WTC11 (cell line): ENCODE data around the gene PRPF6. TPM values are rescaled to one million over a fixed set of nuclear protein-coding genes. Genes with fewer than 3 reads are reported as not detected.

Experiments used
- ATAC-seq: fragments of 200-7000 bp; cut with Tn5 transposase; 2 replicates; pipeline ENCODE4 v1.10.0; 2021; ENCODE audit warnings: mild to moderate bottlenecking, moderate library complexity
- CTCF ChIA-PET: fragments of 300-600 bp; sonication (Branson Sonifier 250); formaldehyde crosslinking; loops from one replicate; lab custom pipeline; 2021; ENCODE audit warnings: antibody characterized with exemption; lab: Charles Lee
- POLR2A ChIA-PET: fragments of 350-600 bp; sonication (Branson Sonifier 250); formaldehyde crosslinking; loops from one replicate; lab custom pipeline; 2021; ENCODE audit warnings: antibody characterized with exemption; lab: Charles Lee
- DNase-seq: peaks from one replicate; pipeline ENCODE4 v3.0.0; 2021; ENCODE audit warnings: low spot score
- H3K27ac Mint-ChIP-seq: 2 replicates; pipeline ENCODE4 v1.8.0; 2021; ENCODE audit warnings: mixed read lengths
- H3K27me3 Mint-ChIP-seq: 2 replicates; pipeline ENCODE4 v1.8.0; 2021; ENCODE audit warnings: low read depth, mild to moderate bottlenecking, moderate library complexity, mixed read lengths
- H3K36me3 Mint-ChIP-seq: 2 replicates; pipeline ENCODE4 v1.8.0; 2021; ENCODE audit warnings: mixed read lengths
- H3K4me1 Mint-ChIP-seq: 2 replicates; pipeline ENCODE4 v1.8.0; 2022; ENCODE audit warnings: mixed read lengths
- H3K4me3 Mint-ChIP-seq: 2 replicates; pipeline ENCODE4 v1.8.0; 2021; ENCODE audit warnings: mild to moderate bottlenecking, moderate library complexity, mixed read lengths
- H3K9me3 Mint-ChIP-seq: 2 replicates; pipeline ENCODE4 v1.8.0; 2021; ENCODE audit warnings: mixed read lengths
- ATF1 ChIP-seq: sonication (generic); formaldehyde crosslinking; IDR thresholded peaks from 2 replicates; pipeline ENCODE4 v1.8.1; 2023; ENCODE audit warnings: mild to moderate bottlenecking, moderate library complexity, missing genetic modification reagents
- FOXJ3 ChIP-seq: sonication (generic); formaldehyde crosslinking; IDR thresholded peaks from 2 replicates; pipeline ENCODE4 v1.9.0; 2021; ENCODE audit warnings: missing genetic modification reagents, mild to moderate bottlenecking, borderline replicate concordance
- GRHL2 ChIP-seq: fragments of 250-450 bp; sonication (Bioruptor Pico); IDR thresholded peaks from 2 replicates; pipeline ENCODE4 v1.8.0; 2022; ENCODE audit warnings: mild to moderate bottlenecking, moderate library complexity; ENCODE audit not compliant: insufficient replicate concordance, severe bottlenecking
- IRF2 ChIP-seq: sonication (generic); formaldehyde crosslinking; IDR thresholded peaks from 2 replicates; pipeline ENCODE4 v1.8.0; 2022; ENCODE audit warnings: low read depth, missing genetic modification reagents, borderline replicate concordance
- KAT7 ChIP-seq: sonication (generic); formaldehyde crosslinking; IDR thresholded peaks from 2 replicates; pipeline ENCODE4 v1.8.1; 2023; ENCODE audit warnings: missing genetic modification reagents, mild to moderate bottlenecking, borderline replicate concordance
- NFYB ChIP-seq: sonication (generic); formaldehyde crosslinking; conservative IDR thresholded peaks from 2 replicates; pipeline ENCODE4 v1.8.0; 2022; ENCODE audit warnings: low read depth, missing genetic modification reagents
- SMAD3 ChIP-seq: sonication (generic); formaldehyde crosslinking; IDR thresholded peaks from 2 replicates; pipeline ENCODE4 v1.8.0; 2022; ENCODE audit warnings: missing genetic modification reagents, mild to moderate bottlenecking, borderline replicate concordance
- SOX15 ChIP-seq: fragments of 250-450 bp; sonication (Bioruptor Pico); IDR thresholded peaks from 2 replicates; pipeline ENCODE4 v1.9.0; 2021; ENCODE audit warnings: mild to moderate bottlenecking
- SP1 ChIP-seq: sonication (generic); formaldehyde crosslinking; conservative IDR thresholded peaks from 2 replicates; pipeline ENCODE4 v1.8.1; 2022; ENCODE audit warnings: missing genetic modification reagents
- TCF7 ChIP-seq: sonication (generic); formaldehyde crosslinking; IDR thresholded peaks from 2 replicates; pipeline ENCODE4 v1.8.0; 2022; ENCODE audit warnings: mild to moderate bottlenecking, low read depth, missing genetic modification reagents, moderate library complexity
- TEAD1 ChIP-seq: sonication (generic); formaldehyde crosslinking; IDR thresholded peaks from 2 replicates; pipeline ENCODE4 v1.8.0; 2022; ENCODE audit warnings: mild to moderate bottlenecking, missing genetic modification reagents
- ZBTB21 ChIP-seq: sonication (generic); formaldehyde crosslinking; IDR thresholded peaks from 2 replicates; pipeline ENCODE4 v1.8.1; 2023; ENCODE audit warnings: mild to moderate bottlenecking, missing genetic modification reagents, borderline replicate concordance
- ZNF263 ChIP-seq: sonication (generic); formaldehyde crosslinking; IDR thresholded peaks from 2 replicates; pipeline ENCODE4 v1.8.1; 2022; ENCODE audit warnings: low read depth, mild to moderate bottlenecking, moderate library complexity, missing genetic modification reagents
- ZNF396 ChIP-seq: fragments of 250-450 bp; sonication (Bioruptor Pico); IDR thresholded peaks from 2 replicates; pipeline ENCODE4 v1.8.0; 2021; ENCODE audit warnings: mild to moderate bottlenecking, moderate library complexity, borderline replicate concordance
- ZNF671 ChIP-seq: fragments of 250-450 bp; sonication (Bioruptor Pico); IDR thresholded peaks from 2 replicates; pipeline ENCODE4 v1.8.0; 2021; ENCODE audit warnings: mild to moderate bottlenecking
- total RNA-seq: library from RNA; stranded (reverse); gene quantifications from 3 replicates; pipeline ENCODE4 v1.2.3, GENCODE V29; 2021
- TF ChIP-seq, protein P1 (sequence below): sonication (generic); formaldehyde crosslinking; IDR thresholded peaks from 2 replicates; pipeline ENCODE4 v1.8.1; 2022; ENCODE audit warnings: mild to moderate bottlenecking, moderate library complexity, missing genetic modification reagents
- TF ChIP-seq, protein P2 (sequence below): sonication (generic); formaldehyde crosslinking; IDR thresholded peaks from 2 replicates; pipeline ENCODE4 v1.8.0; 2023; ENCODE audit warnings: mild to moderate bottlenecking, missing genetic modification reagents
- TF ChIP-seq, protein P3 (sequence below): sonication (generic); formaldehyde crosslinking; IDR thresholded peaks from 2 replicates; pipeline ENCODE4 v1.8.1; 2022; ENCODE audit warnings: low read depth, mild to moderate bottlenecking, moderate library complexity, missing genetic modification reagents, borderline replicate concordance
- TF ChIP-seq, protein P4 (sequence below): sonication (generic); formaldehyde crosslinking; IDR thresholded peaks from 2 replicates; pipeline ENCODE4 v1.8.1; 2023; ENCODE audit warnings: mild to moderate bottlenecking, missing genetic modification reagents
- TF ChIP-seq, protein P5 (sequence below): sonication (generic); formaldehyde crosslinking; IDR thresholded peaks from 2 replicates; pipeline ENCODE4 v1.8.1; 2023; ENCODE audit warnings: mild to moderate bottlenecking, missing genetic modification reagents
- TF ChIP-seq, protein P6 (sequence below): sonication (generic); formaldehyde crosslinking; IDR thresholded peaks from 2 replicates; pipeline ENCODE4 v1.8.1; 2022; ENCODE audit warnings: mild to moderate bottlenecking, missing genetic modification reagents, moderate library complexity, borderline replicate concordance

PRPF6 gene
- total RNA-seq, 1 experiment from 2014 or later, result 79.4 TPM

DNA sequence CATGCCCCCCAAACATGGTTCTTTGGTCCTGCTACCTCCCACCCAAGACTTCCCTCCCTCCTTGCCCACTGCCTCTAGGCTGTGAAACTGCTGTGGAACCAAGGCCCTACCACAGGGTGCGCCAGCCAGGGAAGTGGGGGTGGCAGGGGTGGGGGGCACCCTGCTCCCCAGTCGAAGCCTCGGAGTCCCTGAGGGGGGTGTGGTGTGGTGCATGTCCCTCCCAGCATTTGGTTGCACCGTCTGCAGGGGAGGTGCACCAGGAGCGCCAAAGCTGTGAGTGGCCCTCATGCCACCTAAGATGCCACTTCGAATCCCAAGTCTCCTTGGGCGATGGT, 96.6 kb downstream of the PRPF6 start (continued):
- TF ChIP-seq, protein P1, sequence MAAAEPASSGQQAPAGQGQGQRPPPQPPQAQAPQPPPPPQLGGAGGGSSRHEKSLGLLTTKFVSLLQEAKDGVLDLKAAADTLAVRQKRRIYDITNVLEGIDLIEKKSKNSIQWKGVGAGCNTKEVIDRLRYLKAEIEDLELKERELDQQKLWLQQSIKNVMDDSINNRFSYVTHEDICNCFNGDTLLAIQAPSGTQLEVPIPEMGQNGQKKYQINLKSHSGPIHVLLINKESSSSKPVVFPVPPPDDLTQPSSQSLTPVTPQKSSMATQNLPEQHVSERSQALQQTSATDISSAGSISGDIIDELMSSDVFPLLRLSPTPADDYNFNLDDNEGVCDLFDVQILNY (CRISPR knock-in tag), result no peak
- TF ChIP-seq, protein P2, sequence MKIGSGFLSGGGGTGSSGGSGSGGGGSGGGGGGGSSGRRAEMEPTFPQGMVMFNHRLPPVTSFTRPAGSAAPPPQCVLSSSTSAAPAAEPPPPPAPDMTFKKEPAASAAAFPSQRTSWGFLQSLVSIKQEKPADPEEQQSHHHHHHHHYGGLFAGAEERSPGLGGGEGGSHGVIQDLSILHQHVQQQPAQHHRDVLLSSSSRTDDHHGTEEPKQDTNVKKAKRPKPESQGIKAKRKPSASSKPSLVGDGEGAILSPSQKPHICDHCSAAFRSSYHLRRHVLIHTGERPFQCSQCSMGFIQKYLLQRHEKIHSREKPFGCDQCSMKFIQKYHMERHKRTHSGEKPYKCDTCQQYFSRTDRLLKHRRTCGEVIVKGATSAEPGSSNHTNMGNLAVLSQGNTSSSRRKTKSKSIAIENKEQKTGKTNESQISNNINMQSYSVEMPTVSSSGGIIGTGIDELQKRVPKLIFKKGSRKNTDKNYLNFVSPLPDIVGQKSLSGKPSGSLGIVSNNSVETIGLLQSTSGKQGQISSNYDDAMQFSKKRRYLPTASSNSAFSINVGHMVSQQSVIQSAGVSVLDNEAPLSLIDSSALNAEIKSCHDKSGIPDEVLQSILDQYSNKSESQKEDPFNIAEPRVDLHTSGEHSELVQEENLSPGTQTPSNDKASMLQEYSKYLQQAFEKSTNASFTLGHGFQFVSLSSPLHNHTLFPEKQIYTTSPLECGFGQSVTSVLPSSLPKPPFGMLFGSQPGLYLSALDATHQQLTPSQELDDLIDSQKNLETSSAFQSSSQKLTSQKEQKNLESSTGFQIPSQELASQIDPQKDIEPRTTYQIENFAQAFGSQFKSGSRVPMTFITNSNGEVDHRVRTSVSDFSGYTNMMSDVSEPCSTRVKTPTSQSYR (CRISPR knock-in tag), result no peak
- TF ChIP-seq ZNF396 (CRISPR knock-in tag) (no peak), SMAD3 (no peak)

DNA sequence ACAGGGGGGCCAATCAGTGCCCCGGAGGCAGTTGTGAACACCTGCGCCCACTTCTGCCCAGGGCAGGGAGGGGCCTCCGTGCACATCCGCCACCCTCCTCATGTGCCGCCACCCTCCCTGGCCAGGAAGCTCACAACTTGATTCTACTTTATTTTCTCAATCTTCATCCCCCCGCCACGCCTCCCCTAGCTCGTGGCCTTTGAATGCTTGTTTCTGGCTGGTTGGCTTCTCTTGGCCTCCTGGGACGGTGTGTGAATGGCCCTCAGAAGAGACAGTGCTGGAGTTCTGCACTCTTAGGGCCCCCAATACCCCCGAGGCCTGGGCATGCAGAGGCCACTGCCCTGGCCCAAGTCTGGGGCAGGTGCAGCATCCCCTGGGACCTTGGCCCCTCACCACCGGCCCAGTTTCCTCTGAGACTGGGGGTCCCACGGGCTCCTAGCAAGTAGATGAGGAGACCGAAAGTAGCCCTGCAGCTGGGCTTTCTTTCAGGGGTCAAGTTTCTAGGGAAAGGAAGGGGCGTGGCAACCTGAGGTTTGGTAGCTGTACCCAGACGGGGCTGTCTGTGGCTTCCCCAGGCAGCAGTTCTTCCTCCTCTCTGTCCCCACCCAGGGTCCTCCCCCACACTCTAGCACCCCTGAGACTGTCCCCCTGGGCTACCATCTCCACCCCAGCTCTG, 97.1 kb downstream of the PRPF6 start:
- no peak overlapping the region for H3K27ac Mint-ChIP-seq
- ChIA-PET CTCF (interaction anchor here (0.7 to 4.2 kb wide), 5 partner anchors 12 to 97 kb away, joined by 3 to 16 read pairs (median 9); partner anchors contain the start of gene PRPF6), POLR2A (no interaction called here)
- H3K4me3 Mint-ChIP-seq, result peak overlapping the region; percentile 64; the same call in 1 of the 2 replicates
- peaks cover 27% of the 10 kb centered on the region for H3K27me3 Mint-ChIP-seq
- DNase-seq (no peak), ATAC-seq (no peak; the same call in 1 of the 2 replicates)
- peaks cover 24% of the 10 kb centered on the region for H3K4me1 Mint-ChIP-seq
- no peaks in the 10 kb centered on the region for H3K36me3 Mint-ChIP-seq
- no peaks in the 10 kb centered on the region for H3K9me3 Mint-ChIP-seq
- no peak for TF ChIP-seq TCF7 (CRISPR knock-in tag)
- TF ChIP-seq ATF1 (CRISPR knock-in tag), result no peak
- TF ChIP-seq NFYB (CRISPR knock-in tag), result no peak
- no peak for TF ChIP-seq KAT7 (CRISPR knock-in tag)
- no peak for TF ChIP-seq ZBTB21
- no peak for TF ChIP-seq ZNF263 (CRISPR knock-in tag)
- no peak for TF ChIP-seq TEAD1 (CRISPR knock-in tag)
- no peak for TF ChIP-seq FOXJ3 (CRISPR knock-in tag)
- TF ChIP-seq SMAD3, result no peak
- TF ChIP-seq SOX15, result no peak
- TF ChIP-seq GRHL2 (CRISPR knock-in tag), result no peak

DNA sequence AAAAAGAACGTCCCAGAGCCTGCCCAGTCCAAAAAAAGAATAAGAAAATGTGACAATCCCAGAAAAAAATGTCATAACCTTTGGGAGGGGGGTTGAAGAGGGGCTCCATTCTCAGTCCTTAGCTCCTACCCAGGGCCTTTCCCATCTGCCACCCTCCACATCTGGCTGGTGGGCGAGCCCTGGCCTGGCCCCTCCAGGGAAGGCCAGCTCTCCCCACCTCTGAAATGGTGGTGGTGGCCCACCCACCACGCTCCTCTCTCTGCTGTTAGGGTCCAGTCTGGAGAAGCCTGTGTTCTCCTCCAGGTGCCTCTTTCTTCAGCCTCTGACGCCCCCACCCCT, 98.0 kb downstream of the PRPF6 start:
- Mint-ChIP-seq H3K4me1 (peaks cover 26% of the 10 kb centered on the region), H3K4me3 (peak overlapping the region; percentile 64)
- TF ChIP-seq, protein P3, sequence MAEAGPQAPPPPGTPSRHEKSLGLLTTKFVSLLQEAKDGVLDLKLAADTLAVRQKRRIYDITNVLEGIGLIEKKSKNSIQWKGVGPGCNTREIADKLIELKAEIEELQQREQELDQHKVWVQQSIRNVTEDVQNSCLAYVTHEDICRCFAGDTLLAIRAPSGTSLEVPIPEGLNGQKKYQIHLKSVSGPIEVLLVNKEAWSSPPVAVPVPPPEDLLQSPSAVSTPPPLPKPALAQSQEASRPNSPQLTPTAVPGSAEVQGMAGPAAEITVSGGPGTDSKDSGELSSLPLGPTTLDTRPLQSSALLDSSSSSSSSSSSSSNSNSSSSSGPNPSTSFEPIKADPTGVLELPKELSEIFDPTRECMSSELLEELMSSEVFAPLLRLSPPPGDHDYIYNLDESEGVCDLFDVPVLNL (CRISPR knock-in tag), result no peak
- TF ChIP-seq, protein P4, sequence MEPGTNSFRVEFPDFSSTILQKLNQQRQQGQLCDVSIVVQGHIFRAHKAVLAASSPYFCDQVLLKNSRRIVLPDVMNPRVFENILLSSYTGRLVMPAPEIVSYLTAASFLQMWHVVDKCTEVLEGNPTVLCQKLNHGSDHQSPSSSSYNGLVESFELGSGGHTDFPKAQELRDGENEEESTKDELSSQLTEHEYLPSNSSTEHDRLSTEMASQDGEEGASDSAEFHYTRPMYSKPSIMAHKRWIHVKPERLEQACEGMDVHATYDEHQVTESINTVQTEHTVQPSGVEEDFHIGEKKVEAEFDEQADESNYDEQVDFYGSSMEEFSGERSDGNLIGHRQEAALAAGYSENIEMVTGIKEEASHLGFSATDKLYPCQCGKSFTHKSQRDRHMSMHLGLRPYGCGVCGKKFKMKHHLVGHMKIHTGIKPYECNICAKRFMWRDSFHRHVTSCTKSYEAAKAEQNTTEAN (CRISPR knock-in tag), result no peak
- no peak for TF ChIP-seq ZNF671 (CRISPR knock-in tag)
- TF ChIP-seq SP1 (CRISPR knock-in tag), result no peak
- TF ChIP-seq, protein P5, sequence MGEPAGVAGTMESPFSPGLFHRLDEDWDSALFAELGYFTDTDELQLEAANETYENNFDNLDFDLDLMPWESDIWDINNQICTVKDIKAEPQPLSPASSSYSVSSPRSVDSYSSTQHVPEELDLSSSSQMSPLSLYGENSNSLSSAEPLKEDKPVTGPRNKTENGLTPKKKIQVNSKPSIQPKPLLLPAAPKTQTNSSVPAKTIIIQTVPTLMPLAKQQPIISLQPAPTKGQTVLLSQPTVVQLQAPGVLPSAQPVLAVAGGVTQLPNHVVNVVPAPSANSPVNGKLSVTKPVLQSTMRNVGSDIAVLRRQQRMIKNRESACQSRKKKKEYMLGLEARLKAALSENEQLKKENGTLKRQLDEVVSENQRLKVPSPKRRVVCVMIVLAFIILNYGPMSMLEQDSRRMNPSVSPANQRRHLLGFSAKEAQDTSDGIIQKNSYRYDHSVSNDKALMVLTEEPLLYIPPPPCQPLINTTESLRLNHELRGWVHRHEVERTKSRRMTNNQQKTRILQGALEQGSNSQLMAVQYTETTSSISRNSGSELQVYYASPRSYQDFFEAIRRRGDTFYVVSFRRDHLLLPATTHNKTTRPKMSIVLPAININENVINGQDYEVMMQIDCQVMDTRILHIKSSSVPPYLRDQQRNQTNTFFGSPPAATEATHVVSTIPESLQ (CRISPR knock-in tag), result no peak
- no peak for TF ChIP-seq IRF2 (CRISPR knock-in tag)
- TF ChIP-seq, protein P2 (CRISPR knock-in tag), result no peak
- TF ChIP-seq, protein P6, sequence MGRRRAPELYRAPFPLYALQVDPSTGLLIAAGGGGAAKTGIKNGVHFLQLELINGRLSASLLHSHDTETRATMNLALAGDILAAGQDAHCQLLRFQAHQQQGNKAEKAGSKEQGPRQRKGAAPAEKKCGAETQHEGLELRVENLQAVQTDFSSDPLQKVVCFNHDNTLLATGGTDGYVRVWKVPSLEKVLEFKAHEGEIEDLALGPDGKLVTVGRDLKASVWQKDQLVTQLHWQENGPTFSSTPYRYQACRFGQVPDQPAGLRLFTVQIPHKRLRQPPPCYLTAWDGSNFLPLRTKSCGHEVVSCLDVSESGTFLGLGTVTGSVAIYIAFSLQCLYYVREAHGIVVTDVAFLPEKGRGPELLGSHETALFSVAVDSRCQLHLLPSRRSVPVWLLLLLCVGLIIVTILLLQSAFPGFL (CRISPR knock-in tag), result no peak

More for the DNA sequence above, 98.0 kb downstream of the PRPF6 start:
- CTCF ChIA-PET, result interaction anchor here (0.7 to 4.2 kb wide), 10 partner anchors 13 to 98 kb away, joined by 3 to 16 read pairs (median 8); partner anchors contain the start of gene PRPF6
- no peak overlapping the region for H3K27ac Mint-ChIP-seq
- no peak for DNase-seq
- ATAC-seq, result no peak
- H3K27me3 Mint-ChIP-seq, result peaks cover 31% of the 10 kb centered on the region
- no peaks in the 10 kb centered on the region for H3K9me3 Mint-ChIP-seq
- no peaks in the 10 kb centered on the region for H3K36me3 Mint-ChIP-seq
- POLR2A ChIA-PET, result no interaction called here
